ENCODE measurements around the gene OSBP2.

OSBP2 gene

GRCh38 chr22:30947816-30948454 is 253.3 kb downstream of the OSBP2 start:
- TF ChIP-seq CTCF (IDR thresholded peaks at IDR 0.05; ENCODE audit: control extremely low read depth, extremely low read depth, low read depth, missing control alignments), result peak; percentile 48
- DNase-seq (ENCODE audit: extremely low spot score), result no peak
- ChIA-PET POLR2A (no interaction called here), CTCF (interaction anchor here (1.0 to 2.8 kb wide), 6 partner anchors 28 to 202 kb away, joined by 3 to 20 read pairs (median 3); no protein-coding TSS in a partner anchor)

GRCh38 chr22:30948930-30949342 is 254.3 kb downstream of the OSBP2 start:
- CTCF ChIA-PET, result interaction anchor here (1.0 to 2.0 kb wide), 4 partner anchors 27 to 282 kb away, joined by 3 to 10 read pairs (median 4); no protein-coding TSS in a partner anchor
- no peak for TF ChIP-seq CTCF (IDR thresholded peaks at IDR 0.05; ENCODE audit: control extremely low read depth, extremely low read depth, low read depth, missing control alignments)
- DNase-seq (ENCODE audit: extremely low spot score), result no peak
- POLR2A ChIA-PET, result no interaction called here

- TF ChIP-seq CTCF (IDR thresholded peaks at IDR 0.05; ENCODE audit: control extremely low read depth, extremely low read depth, low read depth, missing control alignments), result no peak
- POLR2A ChIA-PET, result interaction anchor here (0.6 to 0.7 kb wide), 2 partner anchors 43 to 135 kb away, joined by 3 to 4 read pairs; no protein-coding TSS in a partner anchor
- CTCF ChIA-PET, result interaction anchor here (0.8 to 2.0 kb wide), 6 partner anchors 16 to 281 kb away, joined by 3 to 10 read pairs (median 4); partner anchors contain the start of gene SMTN
- no peak for DNase-seq (ENCODE audit: extremely low spot score)
Observed at GRCh38 chr22:30949934-30950660, 255.4 kb downstream of the OSBP2 start.

DNA sequence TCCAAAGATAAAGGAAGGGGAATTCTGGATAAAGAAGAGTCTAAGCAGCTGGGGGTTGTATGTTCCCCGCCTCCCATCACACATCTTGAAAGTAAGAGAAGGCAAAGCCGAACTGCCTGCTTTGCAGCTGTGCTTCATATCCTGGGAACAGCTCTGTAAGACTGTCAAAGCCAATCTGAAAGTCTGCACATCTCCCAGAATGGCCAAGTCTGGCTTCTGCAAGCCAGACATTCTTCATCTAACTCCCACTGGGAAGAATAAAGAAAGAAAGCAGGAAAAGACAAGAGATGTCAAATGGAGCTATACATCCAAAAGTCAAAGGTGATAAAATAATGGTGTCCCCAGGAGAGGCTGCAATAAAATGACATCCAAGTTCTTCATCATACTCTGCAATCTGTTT is 258.5 kb downstream of the OSBP2 start:
- TF ChIP-seq CTCF (IDR thresholded peaks at IDR 0.05; ENCODE audit: control extremely low read depth, extremely low read depth, low read depth, missing control alignments), result no peak
- POLR2A ChIA-PET, result no interaction called here
- no peak for DNase-seq (ENCODE audit: extremely low spot score)
- CTCF ChIA-PET, result interaction anchor here (1.1 to 1.8 kb wide), 4 partner anchors 11 to 318 kb away, joined by 3 to 7 read pairs (median 5); no protein-coding TSS in a partner anchor

DNA sequence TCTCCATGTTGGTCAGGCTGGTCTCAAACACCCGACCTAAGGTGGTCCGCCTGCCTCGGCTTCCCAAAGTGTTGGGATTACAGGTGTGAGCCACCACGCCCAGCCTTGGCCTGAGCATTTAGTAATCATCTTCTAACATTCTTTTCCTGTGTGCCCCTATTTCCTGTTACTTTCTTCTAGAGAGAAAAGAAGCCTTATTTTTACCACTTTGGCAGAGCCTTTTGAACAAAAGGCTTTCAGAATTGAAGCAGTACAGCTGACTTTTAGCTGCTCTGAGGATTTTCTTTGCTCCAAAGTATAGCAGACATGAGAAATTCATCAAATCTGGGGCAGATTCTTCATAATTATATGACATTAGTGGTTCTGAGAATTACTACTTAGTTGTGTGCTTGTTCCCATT is 260.5 kb downstream of the OSBP2 start:
- TF ChIP-seq CTCF (IDR thresholded peaks at IDR 0.05; ENCODE audit: control extremely low read depth, extremely low read depth, low read depth, missing control alignments), result no peak
- DNase-seq (ENCODE audit: extremely low spot score), result no peak
- CTCF ChIA-PET, result no interaction called here
- POLR2A ChIA-PET, result no interaction called here

All from GM10248 (cell line).